ENCODE measurements around the gene PRX. TPM values are rescaled to one million over a fixed set of nuclear protein-coding genes. Genes with fewer than 3 reads are reported as not detected.

The PRX gene
- total RNA-seq, 1 donor from 2014 or later = 6.7 TPM

DNA sequence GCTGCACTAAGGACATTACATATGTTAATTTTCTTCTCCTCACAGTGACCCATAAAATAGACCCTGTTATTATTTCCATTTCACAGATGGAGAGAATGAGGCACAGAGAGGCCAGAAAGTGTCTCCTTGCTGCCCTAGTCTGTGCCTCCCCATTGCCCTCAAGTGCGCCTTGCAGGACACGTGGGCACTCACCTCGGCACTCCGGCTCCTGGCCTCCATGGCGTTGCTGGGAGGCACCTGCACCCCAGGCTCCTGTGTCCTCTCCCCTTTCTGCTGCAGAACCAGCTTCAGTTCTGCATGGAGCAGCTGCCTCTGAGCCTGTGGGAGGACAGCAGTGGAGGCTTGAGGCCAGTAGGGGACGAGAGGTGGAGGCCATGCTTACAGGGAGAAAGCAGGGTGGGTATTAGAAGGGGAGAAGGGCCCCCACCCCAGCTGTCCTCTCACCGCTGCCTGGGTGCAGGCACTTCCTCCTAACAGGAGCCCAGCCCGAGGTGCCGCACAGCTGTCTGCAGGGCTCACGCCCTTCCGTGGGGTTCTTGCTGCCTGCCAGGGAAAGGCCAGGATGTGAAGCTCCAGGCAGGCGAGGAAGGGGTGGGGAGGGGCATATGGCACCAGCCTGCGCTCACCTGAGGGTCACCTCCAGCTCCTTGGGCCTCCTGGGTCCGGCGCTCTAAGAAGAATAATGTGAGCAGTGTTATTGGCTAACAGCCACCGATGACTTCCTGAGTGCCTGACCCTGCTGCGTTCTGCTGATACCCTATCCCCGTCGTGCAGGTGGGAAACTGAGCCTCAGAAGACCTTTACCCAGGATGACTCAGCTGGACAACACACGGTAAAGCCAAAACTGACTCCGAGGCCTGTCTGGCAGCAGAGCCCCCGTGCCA is 5.2 kb downstream of the PRX start:
- no peaks in the 10 kb centered on the region for H3K36me3 Mint-ChIP-seq (ENCODE audit: low read depth, unreplicated experiment)
- H3K4me3 Mint-ChIP-seq (ENCODE audit: unreplicated experiment) = no peak overlapping the region
- no peak overlapping the region for H3K27ac Mint-ChIP-seq (ENCODE audit: unreplicated experiment)
- H3K27me3 Mint-ChIP-seq (ENCODE audit: unreplicated experiment) = peaks cover 2% of the 10 kb centered on the region
- no peak for DNase-seq (ENCODE audit: low spot score)
- no peaks in the 10 kb centered on the region for H3K9me3 Mint-ChIP-seq (ENCODE audit: unreplicated experiment)
- peaks cover 4% of the 10 kb centered on the region for H3K4me1 Mint-ChIP-seq (ENCODE audit: unreplicated experiment)
- TF ChIP-seq CTCF (IDR thresholded peaks at IDR 0.05; ENCODE audit: unreplicated experiment) = no peak

DNA sequence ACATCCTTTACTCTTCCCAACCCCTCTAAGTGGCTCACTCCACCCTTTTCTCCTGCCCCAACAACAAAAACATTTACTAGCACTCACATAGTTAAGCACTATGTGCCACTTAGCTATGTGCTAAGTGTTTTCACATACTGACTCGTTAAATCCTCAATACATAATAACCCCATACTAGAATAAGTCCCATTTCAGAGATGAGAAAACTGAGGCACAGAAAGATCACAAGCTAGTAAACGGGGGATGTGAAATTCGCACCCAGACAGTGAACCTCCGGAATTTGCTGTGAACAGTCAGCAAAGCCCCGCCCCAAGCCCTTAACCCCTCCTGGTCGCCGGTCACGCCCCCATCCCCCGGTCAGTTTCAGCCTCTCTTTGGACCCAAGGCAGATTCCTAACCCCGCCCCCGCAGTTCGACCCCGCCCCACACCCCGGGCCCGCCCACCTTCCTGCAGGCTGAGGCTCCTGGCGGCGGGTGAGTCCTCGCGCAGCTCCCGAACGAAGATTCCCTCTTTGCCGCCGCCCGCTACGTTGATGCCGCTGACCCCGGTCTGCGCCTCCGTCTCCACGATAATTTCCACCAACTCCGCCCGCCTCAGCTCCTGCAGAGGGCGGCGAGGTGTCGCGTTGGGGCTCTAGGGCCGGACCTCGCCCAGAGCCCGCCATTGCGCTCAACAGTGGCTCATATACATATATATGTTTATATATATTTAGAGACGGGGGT is 9.8 kb downstream of the PRX start:
- H3K27me3 Mint-ChIP-seq (ENCODE audit: unreplicated experiment) = peaks cover 8% of the 10 kb centered on the region
- peaks cover 8% of the 10 kb centered on the region for H3K36me3 Mint-ChIP-seq (ENCODE audit: low read depth, unreplicated experiment)
- H3K4me1 Mint-ChIP-seq (ENCODE audit: unreplicated experiment) = peaks cover 11% of the 10 kb centered on the region
- H3K27ac Mint-ChIP-seq (ENCODE audit: unreplicated experiment) = peak overlapping the region; percentile 39
- DNase-seq (ENCODE audit: low spot score) = peak; percentile 95
- TF ChIP-seq CTCF (IDR thresholded peaks at IDR 0.05; ENCODE audit: unreplicated experiment) = no peak
- H3K4me3 Mint-ChIP-seq (ENCODE audit: unreplicated experiment) = peak overlapping the region; percentile 90
- H3K9me3 Mint-ChIP-seq (ENCODE audit: unreplicated experiment) = no peaks in the 10 kb centered on the region

DNA sequence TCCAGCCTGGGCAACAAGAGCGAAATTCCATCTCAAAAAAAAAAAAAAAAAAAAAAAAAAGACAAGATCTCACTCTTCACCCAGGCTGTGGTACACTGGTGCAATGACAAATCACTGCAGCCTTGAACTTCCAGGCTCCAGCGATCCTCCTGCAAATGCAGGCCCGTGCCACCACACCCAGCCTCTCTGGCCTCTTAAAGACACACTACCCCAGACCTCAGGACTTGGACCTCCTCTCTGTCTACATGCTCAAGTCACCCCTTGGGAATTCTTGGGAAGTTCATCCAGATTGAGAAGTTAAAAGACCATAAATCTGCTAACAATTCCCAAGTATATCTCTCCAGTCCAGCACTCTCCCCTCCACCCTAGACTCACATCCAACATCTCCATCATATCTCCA is 12.6 kb downstream of the PRX start:
- no peak for TF ChIP-seq CTCF (IDR thresholded peaks at IDR 0.05; ENCODE audit: unreplicated experiment)
- H3K4me1 Mint-ChIP-seq (ENCODE audit: unreplicated experiment) = peaks cover 11% of the 10 kb centered on the region
- H3K27ac Mint-ChIP-seq (ENCODE audit: unreplicated experiment) = no peak overlapping the region
- H3K4me3 Mint-ChIP-seq (ENCODE audit: unreplicated experiment) = no peak overlapping the region
- H3K27me3 Mint-ChIP-seq (ENCODE audit: unreplicated experiment) = peaks cover 18% of the 10 kb centered on the region
- DNase-seq (ENCODE audit: low spot score) = no peak
- peaks cover 14% of the 10 kb centered on the region for H3K36me3 Mint-ChIP-seq (ENCODE audit: low read depth, unreplicated experiment)
- H3K9me3 Mint-ChIP-seq (ENCODE audit: unreplicated experiment) = no peaks in the 10 kb centered on the region

DNA sequence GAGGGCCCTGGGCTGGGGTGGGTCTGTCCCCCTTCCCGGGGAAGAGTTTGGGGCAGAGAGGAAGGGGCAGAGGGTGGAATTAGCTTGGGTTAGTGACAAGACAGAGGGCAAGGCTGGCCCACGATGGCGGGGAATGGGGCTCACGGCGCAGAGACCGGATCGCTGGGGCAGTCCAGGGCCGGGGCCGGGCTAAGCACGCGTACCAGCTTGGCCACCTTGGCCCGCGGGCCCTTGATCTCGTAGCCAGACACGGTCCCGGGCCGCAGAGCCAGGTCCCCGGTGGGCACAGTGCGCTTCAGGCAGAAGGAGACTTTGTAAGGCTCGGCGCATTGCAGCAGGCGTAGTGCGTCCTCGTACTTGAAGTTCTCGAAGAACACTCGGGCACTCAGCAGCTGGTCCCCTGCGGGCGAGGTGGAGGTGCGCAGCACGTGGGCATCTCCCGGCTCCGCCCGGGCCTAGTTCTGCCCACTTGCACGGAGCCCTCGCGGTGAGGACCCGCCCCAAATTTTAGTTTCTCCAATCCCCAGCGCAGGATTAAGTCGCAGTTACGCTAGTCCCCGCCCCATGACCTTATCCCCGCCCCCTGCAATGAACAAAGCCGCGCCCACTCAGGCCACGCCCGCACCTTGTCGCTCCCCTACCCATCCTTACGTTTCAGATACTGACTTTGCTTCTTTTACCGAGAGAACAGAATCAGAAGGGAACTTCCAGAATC is 14.6 kb downstream of the PRX start:
- Mint-ChIP-seq H3K4me1 (ENCODE audit: unreplicated experiment) (peaks cover 11% of the 10 kb centered on the region), H3K27ac (ENCODE audit: unreplicated experiment) (no peak overlapping the region), H3K4me3 (ENCODE audit: unreplicated experiment) (peak overlapping the region; percentile 31), H3K27me3 (ENCODE audit: unreplicated experiment) (peaks cover 18% of the 10 kb centered on the region), H3K9me3 (ENCODE audit: unreplicated experiment) (no peaks in the 10 kb centered on the region), H3K36me3 (ENCODE audit: low read depth, unreplicated experiment) (peaks cover 14% of the 10 kb centered on the region)
- TF ChIP-seq CTCF (IDR thresholded peaks at IDR 0.05; ENCODE audit: unreplicated experiment) = no peak
- no peak for DNase-seq (ENCODE audit: low spot score)

Data from endothelial cell (in vitro differentiated cells).